NCI-H187 (cell line): Measurements from ENCODE around the gene PUM2.

Experiments
- DNase-seq, 2 experiments: peaks; one replicate each; lab custom pipeline; 2025; lab: John Stamatoyannopoulos, UW

Gene PUM2

DNA sequence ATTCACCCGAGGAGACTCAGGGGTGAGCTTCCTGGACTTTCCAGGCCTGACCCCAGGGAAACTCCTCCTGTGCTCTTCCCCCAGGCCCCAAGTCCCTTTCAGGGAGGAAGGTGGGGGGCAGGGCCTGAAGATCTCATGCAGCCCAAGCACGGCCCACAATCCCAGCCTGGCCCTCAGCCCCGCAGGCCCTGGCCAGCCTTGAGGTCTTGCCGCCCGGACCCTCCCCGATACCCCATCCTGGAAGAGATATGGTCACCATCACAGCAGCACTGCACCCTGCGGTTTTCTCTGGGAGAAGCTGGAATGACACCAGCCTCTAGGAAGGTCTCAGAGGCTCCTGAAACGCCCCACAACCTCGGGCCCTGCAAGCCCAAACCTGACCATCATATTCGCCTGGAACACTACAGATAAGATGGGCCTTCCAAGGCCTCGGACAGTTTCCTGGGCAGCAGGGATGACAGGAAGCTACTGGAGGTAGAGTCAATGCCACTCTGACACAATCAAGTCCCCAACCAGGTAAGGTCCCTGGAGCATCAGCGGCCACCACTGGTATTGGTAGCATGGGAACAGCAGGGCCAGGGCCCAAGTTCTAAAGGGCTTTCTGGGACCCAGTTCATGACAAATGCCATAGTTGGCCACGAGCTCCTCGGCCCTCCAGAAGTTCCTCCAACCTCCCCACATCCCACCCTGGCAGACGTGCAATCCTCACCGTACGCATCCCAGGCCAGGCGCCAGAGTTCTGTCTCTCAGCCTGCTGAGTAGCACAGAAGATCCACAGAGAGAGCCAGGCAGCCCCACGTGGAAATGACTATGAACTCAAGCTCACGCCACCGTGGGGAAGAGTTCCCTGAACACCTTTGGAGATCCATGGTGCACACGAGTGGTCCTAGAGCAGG is 134.3 kb downstream of the PUM2 start:
- no peak for DNase-seq

- DNase-seq: no peak
Measured at GRCh38 chr2:20215183-20216040, 135.2 kb downstream of the PUM2 start.

DNA sequence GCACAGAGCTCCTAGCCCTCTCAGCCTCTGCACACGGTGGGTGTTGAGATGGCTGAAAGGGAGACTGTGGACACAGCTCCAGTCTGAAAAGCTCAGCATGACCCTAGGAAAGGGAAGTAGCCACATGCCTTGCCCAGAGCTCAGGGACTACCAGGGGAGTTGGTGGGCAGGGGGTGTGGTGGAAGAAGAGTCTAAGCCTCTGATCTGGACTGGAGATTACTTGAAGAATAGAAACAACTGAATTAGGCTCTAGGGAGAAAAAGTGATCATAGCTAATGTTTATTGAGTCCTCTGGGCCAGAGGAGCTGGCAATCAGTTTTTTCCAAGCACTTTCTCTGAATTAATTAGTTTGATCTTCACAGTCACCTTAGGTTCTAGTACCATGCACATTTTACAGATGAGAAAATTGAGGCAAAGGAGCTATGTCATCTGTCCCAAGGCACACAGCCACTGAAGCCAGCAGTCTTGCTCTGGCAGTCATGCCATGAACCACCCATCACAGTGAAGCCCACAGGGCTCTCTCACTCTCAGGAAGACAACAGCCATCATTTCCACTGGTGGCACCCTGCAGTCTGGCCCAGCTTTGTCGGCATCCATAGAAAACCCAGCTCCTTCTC is 136.0 kb downstream of the PUM2 start:
- no peak for DNase-seq

- DNase-seq: peak; percentile 97 to 99
Measured at GRCh38 chr2:20213651-20214565, 136.7 kb downstream of the PUM2 start.

- DNase-seq: no peak
Measured at GRCh38 chr2:20212871-20213503, 137.7 kb downstream of the PUM2 start.

DNA sequence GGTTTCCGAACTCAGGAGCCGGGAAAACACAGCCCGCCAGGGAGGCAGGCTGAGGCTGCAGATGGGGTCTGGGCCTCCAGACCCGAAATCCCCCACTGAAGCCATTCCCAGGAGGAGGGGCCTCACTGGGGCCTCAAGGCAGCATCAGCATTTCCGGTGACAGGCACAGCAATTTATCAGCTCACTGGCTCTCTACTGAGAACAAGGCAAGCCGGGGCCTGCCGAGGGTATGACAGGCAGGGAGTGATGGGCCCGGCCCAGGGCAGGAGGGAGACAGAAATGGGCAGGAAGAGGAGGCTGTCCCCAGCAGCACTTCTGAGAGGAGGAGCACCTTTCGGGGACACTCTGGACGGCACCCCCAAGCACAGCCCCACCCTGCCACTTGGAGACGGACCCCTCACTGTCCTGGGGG is 138.2 kb downstream of the PUM2 start:
- peak; percentile 23 to 42 for DNase-seq

DNA sequence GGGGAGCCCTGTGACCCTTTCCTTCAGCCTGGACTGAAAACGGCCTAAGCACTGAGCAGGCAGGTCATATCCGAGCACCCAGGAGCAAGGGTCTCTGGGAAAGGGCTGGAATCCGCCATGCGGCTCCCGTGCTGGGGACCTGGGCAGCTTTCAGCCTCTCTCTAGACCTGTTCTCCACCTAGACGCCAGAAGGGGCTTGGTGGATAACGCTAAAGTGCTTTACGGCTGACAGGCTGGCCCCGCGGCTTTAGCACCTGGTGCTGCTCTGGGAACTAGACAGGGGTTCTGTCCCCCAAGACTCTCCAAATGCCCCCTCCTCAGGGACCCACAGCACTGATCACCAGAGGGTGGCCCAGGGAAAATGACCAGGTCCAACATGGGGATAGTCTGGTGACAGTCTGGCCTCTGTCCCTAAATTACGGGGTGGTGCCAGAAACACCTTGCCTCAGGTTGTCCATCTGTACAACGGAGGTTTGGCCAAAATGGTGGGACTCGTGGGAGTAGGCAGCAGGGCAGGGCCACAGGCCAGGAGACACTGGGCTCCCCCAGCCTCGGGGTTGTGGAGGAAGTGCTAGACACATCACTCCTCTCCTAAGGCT is 138.7 kb downstream of the PUM2 start:
- DNase-seq: no peak

GRCh38 chr2:20211420-20211819 is 139.2 kb downstream of the PUM2 start:
- no peak for DNase-seq

DNA sequence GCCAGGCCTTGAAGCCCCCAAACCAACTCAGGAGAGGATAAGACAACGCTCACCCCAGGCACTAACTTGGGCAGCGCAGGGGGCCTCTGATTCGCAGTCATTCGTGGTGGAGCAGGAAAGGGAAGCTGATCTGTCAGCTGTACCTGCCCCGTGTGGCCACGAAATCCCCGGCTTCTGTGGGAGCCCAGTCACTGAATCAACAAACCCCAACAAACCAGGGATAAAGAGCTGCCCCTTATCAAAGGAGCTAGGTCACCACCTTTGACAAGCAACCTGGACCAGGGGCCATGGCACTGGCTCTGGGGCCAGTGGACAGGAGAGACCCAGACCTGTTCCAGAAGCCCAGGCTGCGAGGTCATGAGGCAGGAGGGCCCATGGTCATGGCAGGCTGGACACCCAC is 140.2 kb downstream of the PUM2 start:
- DNase-seq: no peak

DNA sequence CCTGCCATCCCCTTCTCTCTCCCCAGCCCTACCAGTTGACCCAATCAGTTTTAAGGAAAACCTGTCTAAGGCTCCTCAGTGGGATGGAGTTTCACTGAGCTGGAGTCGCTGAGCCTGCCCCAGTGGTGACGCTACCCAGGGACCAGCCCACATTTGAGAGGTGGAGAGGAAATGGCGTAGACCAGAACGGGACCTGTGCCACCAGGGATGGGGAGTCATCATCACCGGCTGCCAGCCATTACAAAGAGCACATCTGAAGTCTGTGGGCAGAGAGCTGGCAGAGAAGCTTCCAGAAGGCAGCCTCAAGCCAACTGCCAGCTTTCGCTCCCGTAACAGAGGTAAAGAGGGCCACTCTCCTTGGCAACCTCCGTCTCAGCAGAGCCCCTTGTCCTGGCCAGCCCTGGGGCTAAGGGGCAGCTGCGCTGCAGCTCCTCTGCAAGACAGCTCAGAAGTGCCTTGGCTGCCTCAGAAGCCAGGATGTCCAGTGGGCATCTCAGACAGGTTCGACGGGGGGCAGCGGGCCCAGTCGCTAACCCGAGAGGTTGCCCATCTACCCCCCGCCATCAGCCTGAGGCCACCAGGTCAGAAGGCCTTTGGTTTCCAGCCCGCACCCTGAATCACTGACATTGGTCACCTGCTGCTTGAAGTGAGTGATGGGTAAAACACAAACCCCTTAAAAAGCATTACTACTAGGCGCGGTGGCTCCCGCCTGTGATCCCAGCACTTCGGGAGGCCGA is 141.1 kb downstream of the PUM2 start:
- DNase-seq: no peak

DNA sequence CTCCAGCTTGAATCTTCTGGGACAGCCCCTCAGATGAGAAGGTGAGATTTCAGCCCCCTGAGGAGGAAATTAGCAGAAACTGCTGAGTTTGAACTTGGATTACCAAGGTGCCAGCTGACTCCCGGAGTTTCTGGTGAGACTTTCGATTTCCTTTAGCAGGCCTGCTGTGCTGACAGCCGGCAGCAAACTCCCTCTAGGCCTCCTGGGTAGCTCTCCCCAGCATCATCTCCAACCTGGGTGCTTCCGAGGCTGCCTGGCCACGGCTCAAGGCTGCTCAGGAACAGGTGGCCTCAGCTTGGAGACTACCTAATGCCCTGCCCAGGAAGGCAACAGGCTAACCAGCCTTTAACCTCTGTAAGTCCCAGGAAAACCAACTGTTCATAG is 142.2 kb downstream of the PUM2 start:
- no peak for DNase-seq

DNA sequence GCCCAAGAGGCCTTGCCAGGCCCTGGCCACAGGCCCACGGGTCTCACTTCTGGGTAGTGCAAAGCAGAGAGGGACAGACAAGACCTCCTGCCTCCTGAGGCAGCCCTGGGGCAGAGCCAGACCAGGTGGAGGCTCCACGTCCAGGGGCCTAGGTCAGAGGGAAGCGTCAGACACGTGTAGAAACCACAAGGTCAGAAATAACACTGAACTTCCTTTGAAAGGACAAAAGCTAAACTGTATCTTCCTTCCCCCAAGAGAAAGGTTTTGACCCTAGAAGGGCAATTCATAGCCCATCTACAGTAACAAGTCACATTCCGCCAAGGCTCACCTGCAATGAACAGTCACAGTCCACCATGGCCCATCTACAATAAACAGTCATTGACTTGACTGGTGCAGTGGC is 143.6 kb downstream of the PUM2 start:
- DNase-seq: no peak

DNA sequence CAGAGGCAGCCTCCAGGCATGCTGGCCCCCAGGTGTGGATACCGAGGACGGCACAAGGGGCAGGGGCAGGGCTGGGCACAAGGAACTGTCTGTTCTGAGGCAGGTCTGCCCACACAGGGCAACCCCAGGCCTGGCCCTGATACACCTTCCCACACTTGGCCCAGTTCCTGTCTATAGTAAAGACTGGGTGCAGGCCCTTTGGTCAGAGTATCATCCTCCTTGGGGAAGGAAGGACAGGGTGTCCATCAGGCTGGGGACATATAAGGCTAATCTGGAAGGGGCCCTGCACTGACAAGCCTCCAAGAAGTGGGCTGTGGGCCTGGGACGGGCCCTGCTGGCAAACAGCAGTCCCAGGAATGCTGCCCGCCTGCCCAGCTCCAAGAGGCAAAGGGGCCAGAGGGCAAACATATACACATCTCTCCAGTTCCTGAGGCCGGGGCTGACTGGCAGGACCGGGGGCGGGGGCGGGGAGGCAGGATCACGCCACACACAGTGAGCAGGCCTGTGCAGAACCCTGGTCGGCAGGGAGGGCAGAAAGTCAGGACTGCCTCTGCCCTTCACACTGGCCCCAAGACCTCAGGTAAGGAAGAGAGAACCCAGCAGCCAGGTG is 144.6 kb downstream of the PUM2 start:
- DNase-seq: no peak

- DNase-seq: no peak
Measured at GRCh38 chr2:20205069-20205468, 145.6 kb downstream of the PUM2 start.

DNA sequence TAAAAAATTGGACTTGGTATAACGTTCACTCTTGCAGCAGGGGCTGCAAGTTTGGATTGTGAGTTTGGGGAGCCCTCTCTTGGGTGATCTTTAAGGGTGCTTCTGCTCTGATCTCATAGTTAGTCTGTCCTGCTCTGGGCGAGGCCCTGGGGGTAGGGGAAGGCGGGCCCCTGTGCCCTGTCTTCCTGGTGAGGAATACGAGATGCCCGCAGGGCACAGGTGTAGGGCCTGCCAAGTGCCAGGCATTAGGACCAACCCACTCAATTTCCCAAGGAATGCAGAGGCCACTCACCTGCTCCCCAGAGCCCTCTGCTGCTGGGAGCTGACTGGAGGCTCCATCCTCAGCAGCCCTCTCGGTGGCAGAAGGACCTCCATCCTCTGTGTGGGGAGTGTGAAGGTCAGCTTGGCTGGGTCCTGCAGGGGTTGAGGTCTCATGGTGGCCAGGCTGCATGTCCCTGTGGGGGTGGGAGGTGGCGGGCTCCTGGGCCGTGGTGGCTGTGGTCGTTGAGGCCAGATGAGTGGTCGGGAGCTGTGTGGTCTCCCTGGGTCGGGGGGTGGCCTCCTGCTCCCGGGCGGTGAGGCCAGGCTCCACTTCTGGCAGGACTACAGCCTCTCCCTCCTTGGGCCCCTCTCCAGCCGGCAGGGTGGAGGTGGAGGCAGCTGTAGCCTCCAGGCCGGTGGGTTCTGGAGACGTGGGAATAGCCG is 147.0 kb downstream of the PUM2 start:
- no peak for DNase-seq

DNA sequence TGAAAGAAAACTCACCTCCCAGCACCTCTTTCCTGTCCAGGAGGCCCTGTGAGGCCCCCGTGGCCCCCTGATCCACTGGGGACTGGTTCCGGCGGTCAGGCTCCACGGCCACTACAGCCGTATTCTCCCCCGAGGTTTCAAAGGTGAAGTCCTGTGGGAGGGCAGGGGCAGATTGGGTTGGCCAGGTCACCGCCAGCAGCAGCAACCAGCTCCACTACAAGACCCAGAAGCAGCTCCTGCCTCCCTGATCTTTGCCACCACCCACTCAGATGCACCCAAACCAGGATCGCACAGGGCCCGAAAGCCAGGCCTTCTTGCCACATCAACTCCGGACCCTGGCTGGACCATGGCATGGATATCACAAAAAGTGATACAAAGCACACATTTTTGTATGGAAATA is 147.6 kb downstream of the PUM2 start:
- DNase-seq: no peak

- DNase-seq: no peak
Measured at GRCh38 chr2:20201671-20202070, 149.0 kb downstream of the PUM2 start.

DNA sequence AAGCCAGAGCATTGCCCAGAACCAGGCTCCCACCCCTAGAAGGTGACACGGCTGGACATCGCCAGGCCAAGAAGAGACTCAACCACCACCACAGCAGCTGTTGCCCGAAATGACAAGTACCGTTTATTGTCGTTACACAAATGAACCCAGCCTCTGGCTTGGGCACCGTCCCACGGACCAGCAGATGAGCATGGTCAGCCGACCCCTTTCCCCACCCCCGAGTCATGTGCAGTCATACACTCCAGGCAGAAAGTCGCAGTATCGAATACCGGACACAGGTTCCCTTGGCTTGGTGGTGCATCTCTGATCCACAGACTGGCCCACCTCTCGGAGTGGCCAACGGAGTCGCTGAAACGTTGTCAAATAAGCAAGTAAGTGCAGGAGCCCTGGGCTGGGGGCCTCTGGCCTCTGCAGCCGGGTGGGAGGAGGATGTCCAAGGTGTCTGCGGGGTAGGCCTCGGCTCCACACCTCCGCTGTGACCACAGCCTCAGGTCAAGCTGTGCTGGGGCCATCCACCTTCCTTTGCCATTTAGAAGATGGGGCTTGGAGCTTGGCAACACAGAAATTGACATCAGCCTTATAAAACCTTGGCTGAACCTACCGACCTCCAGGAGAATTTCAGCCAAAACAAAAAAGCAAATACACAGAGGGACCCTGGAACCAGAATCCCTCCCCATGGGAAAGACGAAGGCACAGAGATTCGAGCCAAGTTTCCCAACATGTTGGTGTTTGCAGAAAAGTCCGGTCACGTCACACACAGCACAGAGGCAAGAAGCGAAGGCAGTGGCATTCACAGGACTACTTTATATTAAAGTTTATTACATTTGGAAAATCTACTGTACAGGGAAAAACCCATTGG is 149.7 kb downstream of the PUM2 start:
- DNase-seq: no peak
